Fibroblast of lung (primary cell): ENCODE data around the gene PLA2G3.

ENCODE experiments used
- EZH2 ChIP-seq: IDR thresholded peaks from 2 replicates; pipeline ENCODE4 v1.5.1; 2012; ENCODE audit warnings: low read length, control low read depth, mild to moderate bottlenecking; ENCODE audit errors: missing control alignments
- TF ChIP-seq, protein P1 (sequence below), 2 donors: IDR thresholded peaks in 1 of 2; conservative IDR thresholded peaks in 1 of 2; 1 replicate in 1 of 2; 2 replicates in 1 of 2; pipeline ENCODE4 v1.5.1; 2011 to 2012; ENCODE audit warnings: low read length in 2 of 2, control low read depth in 1 of 2, inconsistent platforms in 1 of 2, low read depth in 1 of 2, mild to moderate bottlenecking in 1 of 2

GRCh38 chr22:31094741-31095140, 45.6 kb downstream of the PLA2G3 start:
- TF ChIP-seq, protein P1, sequence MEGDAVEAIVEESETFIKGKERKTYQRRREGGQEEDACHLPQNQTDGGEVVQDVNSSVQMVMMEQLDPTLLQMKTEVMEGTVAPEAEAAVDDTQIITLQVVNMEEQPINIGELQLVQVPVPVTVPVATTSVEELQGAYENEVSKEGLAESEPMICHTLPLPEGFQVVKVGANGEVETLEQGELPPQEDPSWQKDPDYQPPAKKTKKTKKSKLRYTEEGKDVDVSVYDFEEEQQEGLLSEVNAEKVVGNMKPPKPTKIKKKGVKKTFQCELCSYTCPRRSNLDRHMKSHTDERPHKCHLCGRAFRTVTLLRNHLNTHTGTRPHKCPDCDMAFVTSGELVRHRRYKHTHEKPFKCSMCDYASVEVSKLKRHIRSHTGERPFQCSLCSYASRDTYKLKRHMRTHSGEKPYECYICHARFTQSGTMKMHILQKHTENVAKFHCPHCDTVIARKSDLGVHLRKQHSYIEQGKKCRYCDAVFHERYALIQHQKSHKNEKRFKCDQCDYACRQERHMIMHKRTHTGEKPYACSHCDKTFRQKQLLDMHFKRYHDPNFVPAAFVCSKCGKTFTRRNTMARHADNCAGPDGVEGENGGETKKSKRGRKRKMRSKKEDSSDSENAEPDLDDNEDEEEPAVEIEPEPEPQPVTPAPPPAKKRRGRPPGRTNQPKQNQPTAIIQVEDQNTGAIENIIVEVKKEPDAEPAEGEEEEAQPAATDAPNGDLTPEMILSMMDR (conservative IDR thresholded peaks at IDR 0.05 in 1 of 2, IDR thresholded peaks at IDR 0.05 in 1 of 2; ENCODE audit: low read depth in 1 of 2, low read length in 2 of 2) = no peak
- no peak for TF ChIP-seq EZH2
